ENCODE data around the gene IFT25. TPM values are rescaled to one million over a fixed set of nuclear protein-coding genes. Genes with fewer than 3 reads are reported as not detected.

Gene IFT25
- total and polyA plus RNA-seq, 2 donors (not counting 3 experiments of a cell fraction or from before 2014, with no cell fraction given) = 13.0 to 34.0 TPM

GRCh38 chr1:53979712-53980450, 34.4 kb upstream of the IFT25 start:
- no peaks in the 10 kb centered on the region for H3K9me3 ChIP-seq (replicated peaks; ENCODE audit: control insufficient read depth, insufficient read depth, low read length)
- ChIA-PET CTCF (no interaction called here), POLR2A (no interaction called here)
- DNase-seq (ENCODE audit: low read depth, low spot score) (no peak), FAIRE-seq (no peak)
- H2AFZ ChIP-seq (ENCODE audit: low read depth, low read length) = no peak overlapping the region
- no TSS peak for BruUV-seq (replicated peaks)
- H3K9ac ChIP-seq (replicated peaks; ENCODE audit: extremely low read depth, insufficient read depth, low read length) = no peak overlapping the region
- H3K27me3 ChIP-seq (ENCODE audit: control insufficient read depth in 2 of 2, insufficient read depth in 2 of 2, low read length in 2 of 2) = no peaks in the 10 kb centered on the region
- no peak overlapping the region for H3K27ac ChIP-seq (ENCODE audit: insufficient read depth, low read depth, low read length)
- dilution Hi-C loops (cut with MboI; ENCODE audit: extremely low pct_ligation_motif_present, low sequenced_read_pairs) (no loop called here), intact Hi-C loops (cut with micrococcal nuclease) (no loop called here)
- no peaks in the 10 kb centered on the region for H3K36me3 ChIP-seq (ENCODE audit: control insufficient read depth in 2 of 2, extremely low read depth in 1 of 2, insufficient read depth in 2 of 2, low read length in 2 of 2)
- no peaks in the 10 kb centered on the region for H4K20me1 ChIP-seq (replicated peaks; ENCODE audit: control insufficient read depth, extremely low read depth, insufficient read depth, low read length)
- H3K4me3 ChIP-seq (replicated peaks in 1 of 3; ENCODE audit: insufficient read depth in 1 of 3, low read depth in 1 of 3, low read length in 3 of 3) = no peak overlapping the region
- peaks cover 5% of the 10 kb centered on the region for H3K4me1 ChIP-seq (ENCODE audit: control insufficient read depth, extremely low read depth, insufficient read depth, low read length)
- no peaks in the 10 kb centered on the region for H3K79me2 ChIP-seq (ENCODE audit: control insufficient read depth, insufficient read depth, low read length)
- no peaks in the 10 kb centered on the region for H3K9me1 ChIP-seq (replicated peaks; ENCODE audit: control insufficient read depth, extremely low read depth, insufficient read depth, low read length)
- no peak overlapping the region for H3K4me2 ChIP-seq (ENCODE audit: insufficient read depth, low read length)
- TF ChIP-seq GATA2 (IDR thresholded peaks at IDR 0.05; ENCODE audit: insufficient read depth, insufficient read length, low read depth, low read length) (no peak), EZH2 (IDR thresholded peaks at IDR 0.05; ENCODE audit: borderline replicate concordance, low read depth, low read length, severe bottlenecking) (no peak), CTCF (IDR thresholded peaks at IDR 0.05; ENCODE audit: extremely low read depth in 1 of 2, insufficient read depth in 1 of 2, low read depth in 1 of 2, low read length in 2 of 2) (no peak), POLR2AphosphoS5 (IDR thresholded peaks at IDR 0.05; ENCODE audit: insufficient read depth, low read depth, low read length) (no peak), FOS (IDR thresholded peaks at IDR 0.05; ENCODE audit: borderline replicate concordance, insufficient read depth, low read length) (no peak), JUN (IDR thresholded peaks at IDR 0.05; ENCODE audit: borderline replicate concordance, insufficient read depth, insufficient read length, low read depth) (no peak), POLR2A (IDR thresholded peaks at IDR 0.05; ENCODE audit: low read depth, low read length) (no peak), MYC (IDR thresholded peaks at IDR 0.05; ENCODE audit: low read depth, low read length) (no peak)
- TF ChIP-seq, protein P1, sequence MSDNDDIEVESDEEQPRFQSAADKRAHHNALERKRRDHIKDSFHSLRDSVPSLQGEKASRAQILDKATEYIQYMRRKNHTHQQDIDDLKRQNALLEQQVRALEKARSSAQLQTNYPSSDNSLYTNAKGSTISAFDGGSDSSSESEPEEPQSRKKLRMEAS (IDR thresholded peaks at IDR 0.05; ENCODE audit: insufficient read depth, insufficient read length) = no peak

Measured in endothelial cell of umbilical vein (primary cell).